OCI-LY7 (cell line): ENCODE results near the gene GPR78. TPM values are rescaled to one million over a fixed set of nuclear protein-coding genes. Genes with fewer than 3 reads are reported as not detected.

Experiments
- BruUV-seq: library from RNA; stranded (reverse); fragments of 400-500 nt; replicated peaks from 2 replicates; lab custom pipeline; 2021; lab: Mats Ljungman, UMichigan
- CTCF ChIA-PET: fragments of 300-600 bp; sonication (Branson Sonifier 250); formaldehyde crosslinking; loops from one replicate; lab custom pipeline; 2022; ENCODE audit warnings: antibody characterized with exemption; ENCODE audit not compliant: unreplicated experiment; lab: Charles Lee
- POLR2A ChIA-PET: fragments of 300-600 bp; sonication (Branson Sonifier 250); formaldehyde crosslinking; loops from one replicate; lab custom pipeline; 2022; ENCODE audit warnings: antibody characterized with exemption; lab: Charles Lee
- DNase-seq: peaks from one replicate; pipeline ENCODE4 v3.0.0-alpha.2; 2015; ENCODE audit warnings: low spot score
- H2AFZ ChIP-seq: fragments of 200-600 bp; sonication (generic), shearing (Covaris generic); 2 replicates; pipeline ENCODE4 v1.6.1; 2014; ENCODE audit warnings: mild to moderate bottlenecking, antibody characterized with exemption, low read length, moderate library complexity
- H3K27ac ChIP-seq: fragments of 200-600 bp; sonication (generic); 2 replicates; pipeline ENCODE4 v1.5.1; 2014; ENCODE audit warnings: mixed run types, low read depth, mild to moderate bottlenecking, moderate library complexity, low read length, inconsistent platforms; ENCODE audit not compliant: poor library complexity, severe bottlenecking
- H3K36me3 ChIP-seq: fragments of 200-600 bp; sonication (generic); 2 replicates; pipeline ENCODE4 v1.6.1; 2014; ENCODE audit warnings: mild to moderate bottlenecking, antibody characterized with exemption, low read length, moderate library complexity, mixed read lengths; ENCODE audit not compliant: insufficient read depth
- H3K4me1 ChIP-seq: fragments of 200-600 bp; sonication (generic); 2 replicates; pipeline ENCODE4 v1.5.1; 2014; ENCODE audit warnings: mild to moderate bottlenecking, low read length; ENCODE audit not compliant: insufficient read depth, poor library complexity, severe bottlenecking
- H3K4me2 ChIP-seq: fragments of 200-600 bp; sonication (generic); 2 replicates; pipeline ENCODE4 v1.6.1; 2014; ENCODE audit warnings: mild to moderate bottlenecking, low read length
- H3K4me3 ChIP-seq: fragments of 200-600 bp; sonication (generic); 2 replicates; pipeline ENCODE4 v1.5.1; 2014; ENCODE audit warnings: mild to moderate bottlenecking, low read depth, low read length; ENCODE audit not compliant: poor library complexity, severe bottlenecking
- H3K79me2 ChIP-seq: fragments of 200-600 bp; sonication (generic); 2 replicates; pipeline ENCODE4 v1.6.1; 2016; ENCODE audit warnings: low read depth, mild to moderate bottlenecking, low read length, moderate library complexity, mixed read lengths; ENCODE audit not compliant: insufficient read depth
- H3K9me2 ChIP-seq: fragments of 200-600 bp; sonication (generic); 2 replicates; pipeline ENCODE4 v1.6.1; 2016; ENCODE audit warnings: mild to moderate bottlenecking, low read length, mixed read lengths; ENCODE audit not compliant: insufficient read depth
- H3K9me3 ChIP-seq: fragments of 200-600 bp; sonication (generic); 2 replicates; pipeline ENCODE4 v1.6.1; 2014; ENCODE audit warnings: mild to moderate bottlenecking, mixed run types, low read length, mixed read lengths
- H4K20me1 ChIP-seq: fragments of 200-600 bp; sonication (generic); 2 replicates; pipeline ENCODE4 v1.6.1; 2014; ENCODE audit warnings: mild to moderate bottlenecking, antibody characterized with exemption, low read length, moderate library complexity, mixed read lengths; ENCODE audit not compliant: insufficient read depth
- EZH2phosphoT487 ChIP-seq: fragments of 200-600 bp; sonication (generic); IDR thresholded peaks from 2 replicates; pipeline ENCODE4 v1.6.1; 2018; ENCODE audit warnings: low read depth, borderline replicate concordance, mild to moderate bottlenecking, mixed run types, antibody characterized with exemption, low read length, moderate library complexity, mixed read lengths
- intact Hi-C: fragments of 100-400 bp; cut with micrococcal nuclease; formaldehyde crosslinking; loops from one replicate; pipeline ENCODE4 v1.10.0; 2022; ENCODE audit not compliant: unreplicated experiment
- total RNA-seq, 2 experiments: library from RNA; depleted of rRNA in 1 of 2; stranded (reverse); fragments of >200 nt in 1 of 2; shearing (Covaris generic) in 1 of 2; gene quantifications; 2 replicates each; pipeline ENCODE4 v1.2.3, GENCODE V29; 2014 to 2022
- TF ChIP-seq, protein P1 (sequence below): fragments of 200-600 bp; sonication (generic); conservative IDR thresholded peaks from 2 replicates; pipeline ENCODE4 v1.5.1; 2014; ENCODE audit warnings: mild to moderate bottlenecking, antibody characterized with exemption, low read length, moderate library complexity, mixed read lengths

GPR78 gene
- total RNA-seq, 2 experiments from 2014 or later, result not detected

GRCh38 chr4:8592366-8593263, 12.4 kb downstream of the GPR78 start, which contains the start of gene CPZ:
TSS of gene CPZ (plus strand) at chr4:8592765. CDS start at chr4:8592834, 69 bp downstream.
- Histone ChIP-seq H3K4me2 (no peak within 1 kb of the TSS), H3K4me1 (no peaks in the 10 kb centered on the region), H3K27ac (no peak within 1 kb of the TSS), H3K36me3 (no peaks in the 10 kb centered on the region), H4K20me1 (no peaks in the 10 kb centered on the region), H3K9me3 (no peaks in the 10 kb centered on the region), H3K4me3 (no peak within 1 kb of the TSS), H3K79me2 (no peaks in the 10 kb centered on the region), H2AFZ (no peak within 1 kb of the TSS), H3K9me2 (no peaks in the 10 kb centered on the region)
- no peak for TF ChIP-seq EZH2phosphoT487
- TF ChIP-seq, protein P1, sequence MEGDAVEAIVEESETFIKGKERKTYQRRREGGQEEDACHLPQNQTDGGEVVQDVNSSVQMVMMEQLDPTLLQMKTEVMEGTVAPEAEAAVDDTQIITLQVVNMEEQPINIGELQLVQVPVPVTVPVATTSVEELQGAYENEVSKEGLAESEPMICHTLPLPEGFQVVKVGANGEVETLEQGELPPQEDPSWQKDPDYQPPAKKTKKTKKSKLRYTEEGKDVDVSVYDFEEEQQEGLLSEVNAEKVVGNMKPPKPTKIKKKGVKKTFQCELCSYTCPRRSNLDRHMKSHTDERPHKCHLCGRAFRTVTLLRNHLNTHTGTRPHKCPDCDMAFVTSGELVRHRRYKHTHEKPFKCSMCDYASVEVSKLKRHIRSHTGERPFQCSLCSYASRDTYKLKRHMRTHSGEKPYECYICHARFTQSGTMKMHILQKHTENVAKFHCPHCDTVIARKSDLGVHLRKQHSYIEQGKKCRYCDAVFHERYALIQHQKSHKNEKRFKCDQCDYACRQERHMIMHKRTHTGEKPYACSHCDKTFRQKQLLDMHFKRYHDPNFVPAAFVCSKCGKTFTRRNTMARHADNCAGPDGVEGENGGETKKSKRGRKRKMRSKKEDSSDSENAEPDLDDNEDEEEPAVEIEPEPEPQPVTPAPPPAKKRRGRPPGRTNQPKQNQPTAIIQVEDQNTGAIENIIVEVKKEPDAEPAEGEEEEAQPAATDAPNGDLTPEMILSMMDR, result no peak
- CTCF ChIA-PET, result no interaction called here
- POLR2A ChIA-PET, result no interaction called here
- intact Hi-C loops, result no loop called here
- BruUV-seq, result no TSS peak
- no peak for DNase-seq

DNA sequence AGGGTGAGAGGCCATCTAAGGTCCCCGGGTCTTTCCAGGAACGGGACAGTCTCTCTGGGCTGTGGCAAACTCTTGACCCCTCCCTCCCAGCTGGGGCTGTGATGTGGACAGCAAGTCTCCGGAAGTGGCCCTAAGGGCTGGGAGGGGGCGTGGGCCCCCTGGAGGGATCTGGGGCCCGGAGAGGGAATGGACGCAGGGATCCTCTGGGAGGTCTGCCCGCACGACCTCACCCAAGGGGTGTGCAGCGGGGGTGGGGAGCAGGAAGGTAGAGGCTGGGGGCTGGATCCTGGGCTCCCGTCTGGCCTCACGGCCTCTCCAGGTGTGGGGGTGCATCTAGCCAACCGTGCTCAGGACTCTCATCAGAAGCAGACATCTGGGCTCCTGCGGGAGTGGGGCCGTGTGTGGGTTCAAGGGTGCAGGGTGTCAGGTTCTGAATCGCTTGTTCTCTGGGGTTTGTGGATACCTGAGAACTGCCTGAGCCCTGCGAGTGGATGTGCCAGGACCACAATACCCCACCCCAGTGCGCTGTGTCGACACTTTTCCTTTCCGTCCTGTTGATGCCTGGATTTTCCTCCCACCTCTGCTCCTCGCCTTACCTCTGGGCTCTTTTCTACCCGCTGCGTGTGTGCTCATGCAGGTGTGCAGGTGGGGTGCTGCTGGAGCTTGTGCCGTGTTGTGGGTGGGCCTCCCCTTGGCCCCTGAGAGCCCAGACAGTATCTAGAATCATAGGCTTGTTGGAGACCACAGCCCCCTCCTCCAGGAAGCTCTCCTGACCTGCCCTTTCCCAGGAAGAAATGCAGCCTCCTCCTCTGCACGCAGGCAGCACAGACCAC, 13.3 kb downstream of the GPR78 start:
- no peak for TF ChIP-seq EZH2phosphoT487
- TF ChIP-seq, protein P1, result no peak
- intact Hi-C loops, result loop anchor here (1.0 kb wide), 2 partner anchors 125 to 351 kb away; no protein-coding TSS in a partner anchor
- Histone ChIP-seq H3K9me3 (no peaks in the 10 kb centered on the region), H3K79me2 (no peaks in the 10 kb centered on the region), H3K4me1 (no peaks in the 10 kb centered on the region), H3K36me3 (no peaks in the 10 kb centered on the region), H3K4me3 (no peak overlapping the region), H4K20me1 (no peaks in the 10 kb centered on the region), H3K4me2 (no peak overlapping the region), H3K9me2 (no peaks in the 10 kb centered on the region), H3K27ac (no peak overlapping the region), H2AFZ (no peak overlapping the region)
- POLR2A ChIA-PET, result no interaction called here
- CTCF ChIA-PET, result no interaction called here
- no TSS peak for BruUV-seq
- DNase-seq, result no peak
